Loucy (cell line): ENCODE data around the gene MST1.

Experiments
- H2AFZ ChIP-seq: fragments of 200-600 bp; sonication (generic); 2 replicates; pipeline ENCODE4 v1.6.0; 2016; ENCODE audit warnings: antibody characterized with exemption, mild to moderate bottlenecking, low read length, moderate library complexity
- H3F3A ChIP-seq: fragments of 200-600 bp; 2 replicates; pipeline ENCODE4 v1.6.0; 2016; ENCODE audit warnings: antibody characterized with exemption, low read depth, mild to moderate bottlenecking
- H3K27me3 ChIP-seq: fragments of 200-600 bp; sonication (generic); 2 replicates; pipeline ENCODE4 v1.6.1; 2014; ENCODE audit warnings: low read length, mild to moderate bottlenecking; ENCODE audit not compliant: insufficient read depth, poor library complexity, severe bottlenecking
- H3K36me3 ChIP-seq: fragments of 200-600 bp; sonication (generic); 2 replicates; pipeline ENCODE4 v1.6.1; 2016; ENCODE audit warnings: low read length; ENCODE audit not compliant: insufficient read depth
- H3K4me1 ChIP-seq: fragments of 200-600 bp; sonication (generic); 2 replicates; pipeline ENCODE4 v1.5.1; 2014; ENCODE audit warnings: low read length, mild to moderate bottlenecking; ENCODE audit not compliant: insufficient read depth, poor library complexity, severe bottlenecking
- H3K4me2 ChIP-seq: fragments of 200-600 bp; sonication (generic); 2 replicates; pipeline ENCODE4 v1.6.0; 2014; ENCODE audit warnings: antibody characterized with exemption, low read length, low read depth, mild to moderate bottlenecking; ENCODE audit not compliant: poor library complexity, severe bottlenecking
- H3K4me3 ChIP-seq: fragments of 200-600 bp; sonication (generic); 2 replicates; pipeline ENCODE4 v1.5.1; 2014; ENCODE audit warnings: low read length, mild to moderate bottlenecking, mixed read lengths; ENCODE audit not compliant: poor library complexity, severe bottlenecking
- H3K79me2 ChIP-seq: fragments of 200-600 bp; sonication (generic); 2 replicates; pipeline ENCODE4 v1.6.1; 2014; ENCODE audit warnings: low read length; ENCODE audit not compliant: insufficient read depth
- H3K9ac ChIP-seq: fragments of 200-600 bp; sonication (generic); 2 replicates; pipeline ENCODE4 v1.6.0; 2014; ENCODE audit warnings: mild to moderate bottlenecking, low read depth, low read length, moderate library complexity; ENCODE audit not compliant: poor library complexity, severe bottlenecking
- H3K9me2 ChIP-seq: fragments of 200-600 bp; sonication (generic); replicated peaks from 2 replicates; pipeline ENCODE4 v1.6.1; 2016; ENCODE audit warnings: low read depth, low read length, mixed read lengths
- H3K9me3 ChIP-seq: fragments of 200-600 bp; sonication (generic); 2 replicates; pipeline ENCODE4 v1.6.1; 2014; ENCODE audit warnings: mild to moderate bottlenecking, antibody characterized with exemption, low read length, low read depth; ENCODE audit not compliant: insufficient read depth
- H4K20me1 ChIP-seq: fragments of 200-600 bp; sonication (generic); 2 replicates; pipeline ENCODE4 v1.6.0; 2014; ENCODE audit warnings: antibody characterized with exemption, low read length, mild to moderate bottlenecking; ENCODE audit not compliant: insufficient read depth, poor library complexity, severe bottlenecking
- CTCF ChIP-seq: fragments of 200-600 bp; sonication (generic); conservative IDR thresholded peaks from 2 replicates; pipeline ENCODE4 v1.5.1; 2014; ENCODE audit warnings: mild to moderate bottlenecking, antibody characterized with exemption, low read length
- EZH2phosphoT487 ChIP-seq: fragments of 200-600 bp; IDR thresholded peaks from 2 replicates; pipeline ENCODE4 v1.6.1; 2018; ENCODE audit warnings: antibody characterized with exemption, mild to moderate bottlenecking, moderate library complexity, borderline replicate concordance

MST1 gene

GRCh38 chr3:49646236-49646635 is 43.0 kb downstream of the MST1 start:
- no peaks in the 10 kb centered on the region for H3K9me2 ChIP-seq
- TF ChIP-seq EZH2phosphoT487, result no peak
- no peak for TF ChIP-seq CTCF
- no peak overlapping the region for H3K4me3 ChIP-seq
- no peak overlapping the region for H2AFZ ChIP-seq
- no peaks in the 10 kb centered on the region for H3K36me3 ChIP-seq
- H3K4me1 ChIP-seq, result peaks cover 39% of the 10 kb centered on the region
- H3F3A ChIP-seq, result no peaks in the 10 kb centered on the region
- no peak overlapping the region for H3K9ac ChIP-seq
- H3K27me3 ChIP-seq, result no peaks in the 10 kb centered on the region
- H4K20me1 ChIP-seq, result no peaks in the 10 kb centered on the region
- H3K79me2 ChIP-seq, result no peaks in the 10 kb centered on the region
- no peaks in the 10 kb centered on the region for H3K9me3 ChIP-seq
- H3K4me2 ChIP-seq, result no peak overlapping the region

- TF ChIP-seq EZH2phosphoT487 (no peak), CTCF (no peak)
- Histone ChIP-seq H3K9ac (no peak overlapping the region), H3K79me2 (no peaks in the 10 kb centered on the region), H4K20me1 (no peaks in the 10 kb centered on the region), H2AFZ (no peak overlapping the region), H3K4me1 (peaks cover 27% of the 10 kb centered on the region), H3K36me3 (no peaks in the 10 kb centered on the region), H3K27me3 (no peaks in the 10 kb centered on the region), H3K4me2 (no peak overlapping the region), H3F3A (no peaks in the 10 kb centered on the region), H3K4me3 (no peak overlapping the region), H3K9me2 (no peaks in the 10 kb centered on the region), H3K9me3 (no peaks in the 10 kb centered on the region)
These were observed 44.6 kb downstream of the MST1 start for GRCh38 chr3:49644684-49645083.

- Histone ChIP-seq H3K36me3 (no peaks in the 10 kb centered on the region), H3K79me2 (no peaks in the 10 kb centered on the region), H3K27me3 (no peaks in the 10 kb centered on the region), H4K20me1 (no peaks in the 10 kb centered on the region), H2AFZ (no peak overlapping the region), H3F3A (no peaks in the 10 kb centered on the region), H3K9me3 (no peaks in the 10 kb centered on the region), H3K4me3 (no peak overlapping the region), H3K4me1 (peaks cover 8% of the 10 kb centered on the region), H3K9ac (no peak overlapping the region), H3K4me2 (no peak overlapping the region), H3K9me2 (no peaks in the 10 kb centered on the region)
- no peak for TF ChIP-seq EZH2phosphoT487
- TF ChIP-seq CTCF, result no peak
These were observed 46.5 kb downstream of the MST1 start for GRCh38 chr3:49642708-49643145.
